Bronchial epithelial cell (primary cell): ENCODE results near the gene CYS1. TPM values are rescaled to one million over a fixed set of nuclear protein-coding genes. Genes with fewer than 3 reads are reported as not detected.

Experiments used
- DNase-seq: peaks from one replicate; pipeline ENCODE4 v3.0.0-alpha.2; 2010; ENCODE audit warnings: low read depth
- FAIRE-seq: peaks from 2 replicates; lab custom pipeline; 2011; peaks lifted over from hg19 to GRCh38; lab: Jason Lieb, UNC
- H3K27me3 ChIP-seq: 2 replicates; pipeline ENCODE4 v1.5.1; 2011; ENCODE audit warnings: low read length; ENCODE audit not compliant: control insufficient read depth, insufficient read depth
- H3K36me3 ChIP-seq: 2 replicates; pipeline ENCODE4 v1.5.1; 2011; ENCODE audit warnings: low read length; ENCODE audit not compliant: control insufficient read depth, insufficient read depth
- H3K4me3 ChIP-seq: 2 replicates; pipeline ENCODE4 v1.5.1; 2011; ENCODE audit warnings: mild to moderate bottlenecking, low read depth, low read length, control low read depth
- CTCF ChIP-seq: IDR thresholded peaks from 2 replicates; pipeline ENCODE4 v1.5.1; 2011; ENCODE audit warnings: mild to moderate bottlenecking, moderate library complexity, low read length, control low read depth, inconsistent platforms; ENCODE audit not compliant: insufficient read depth, severe bottlenecking
- total RNA-seq: library from RNA; depleted of rRNA; stranded (reverse); fragments of >200 nt; gene quantifications from 2 replicates; pipeline ENCODE4 v1.2.1, GENCODE V29; 2014

Gene CYS1
- 0.26 TPM in 2 replicates for total RNA-seq

DNA sequence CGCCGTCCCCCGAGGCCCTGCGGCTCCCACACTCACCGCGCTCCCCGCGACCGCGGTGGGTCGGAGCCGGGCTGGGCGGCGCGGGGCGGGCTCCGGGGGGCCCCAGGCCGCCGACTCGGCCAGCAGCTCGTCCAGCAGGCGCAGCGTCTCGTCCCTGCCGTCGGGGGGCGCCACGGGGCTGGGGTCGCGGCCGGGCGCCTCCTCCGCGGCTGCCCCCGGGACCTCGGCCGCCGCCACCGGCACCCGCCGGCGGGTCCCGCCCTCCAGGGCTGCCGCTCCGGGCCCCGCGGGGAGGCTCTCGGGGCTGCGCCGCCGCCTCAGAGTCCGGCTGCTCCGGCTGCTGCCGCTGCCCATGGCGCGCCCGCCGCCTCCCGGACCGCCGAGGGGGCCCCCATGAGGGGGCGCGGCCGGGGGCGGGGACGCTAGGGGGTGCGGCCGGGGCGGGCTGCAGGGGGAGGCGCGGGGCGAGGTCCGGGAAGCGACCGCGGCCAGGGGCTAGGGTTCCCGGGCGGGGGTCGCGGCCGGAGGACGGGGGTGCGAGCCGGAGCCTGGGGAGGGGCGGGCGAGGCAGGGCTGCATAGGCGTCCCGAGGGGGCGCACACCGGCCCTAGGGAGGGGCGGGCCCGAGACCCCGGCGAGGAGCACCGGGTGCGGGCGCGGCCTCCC is at the start of gene CYS1:
TSS of gene CYS1 (minus strand) at position 542 of the 666 bp plus-strand sequence. CDS start at position 354, 188 bp downstream.
- no peak for TF ChIP-seq CTCF
- H3K27me3 ChIP-seq = peaks cover 22% of the 10 kb centered on the region

DNA sequence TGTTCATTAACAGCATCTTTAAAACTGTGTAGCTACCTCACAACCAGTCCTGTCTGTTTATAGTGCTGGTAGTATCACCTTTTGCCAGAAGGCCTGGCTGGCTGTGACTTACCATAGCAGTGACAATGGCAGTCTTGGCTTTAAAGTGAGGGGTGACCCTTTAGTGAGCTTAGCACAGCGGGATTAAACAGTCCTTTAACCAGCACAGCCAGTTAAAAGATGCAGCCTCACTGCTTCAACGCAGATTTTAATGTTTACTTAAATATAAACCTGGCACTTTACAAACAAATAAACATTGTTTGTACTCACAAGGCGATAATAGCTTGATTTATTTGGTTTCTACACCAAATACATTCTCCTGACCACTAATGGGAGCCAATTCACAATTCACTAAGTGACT is 49.3 kb upstream of the CYS1 start:
- Histone ChIP-seq H3K4me3 (no peak overlapping the region), H3K27me3 (no peaks in the 10 kb centered on the region), H3K36me3 (no peaks in the 10 kb centered on the region)
- no peak for TF ChIP-seq CTCF
- FAIRE-seq (no peak), DNase-seq (no peak)

More for the DNA sequence above, at the start of gene CYS1:
- Histone ChIP-seq H3K36me3 (no peaks in the 10 kb centered on the region), H3K4me3 (peak within 1 kb of the TSS; percentile 31)
- no peak for DNase-seq
- FAIRE-seq = no peak

DNA sequence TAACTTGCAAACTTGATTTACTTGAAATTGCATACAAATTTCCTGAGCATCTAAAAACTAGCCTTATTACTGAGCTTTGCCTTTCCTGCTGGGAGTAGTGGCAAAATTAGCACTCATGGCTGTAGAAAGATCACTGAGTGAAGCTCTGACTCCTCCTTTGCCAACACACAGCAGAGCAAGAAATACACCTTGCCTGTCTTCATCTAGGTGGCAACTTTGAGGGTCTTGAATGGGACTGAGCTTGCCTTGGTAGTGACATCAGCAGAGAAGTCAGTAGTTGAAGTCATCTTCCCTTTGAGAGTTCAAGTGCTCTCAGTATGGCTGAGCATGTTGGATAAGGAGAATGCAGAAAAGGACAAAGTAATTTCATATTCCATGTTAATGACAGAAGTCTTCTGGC is 48.2 kb upstream of the CYS1 start:
- no peak overlapping the region for H3K4me3 ChIP-seq
- DNase-seq (no peak), FAIRE-seq (no peak)
- TF ChIP-seq CTCF = no peak
- no peaks in the 10 kb centered on the region for H3K27me3 ChIP-seq
- no peaks in the 10 kb centered on the region for H3K36me3 ChIP-seq

DNA sequence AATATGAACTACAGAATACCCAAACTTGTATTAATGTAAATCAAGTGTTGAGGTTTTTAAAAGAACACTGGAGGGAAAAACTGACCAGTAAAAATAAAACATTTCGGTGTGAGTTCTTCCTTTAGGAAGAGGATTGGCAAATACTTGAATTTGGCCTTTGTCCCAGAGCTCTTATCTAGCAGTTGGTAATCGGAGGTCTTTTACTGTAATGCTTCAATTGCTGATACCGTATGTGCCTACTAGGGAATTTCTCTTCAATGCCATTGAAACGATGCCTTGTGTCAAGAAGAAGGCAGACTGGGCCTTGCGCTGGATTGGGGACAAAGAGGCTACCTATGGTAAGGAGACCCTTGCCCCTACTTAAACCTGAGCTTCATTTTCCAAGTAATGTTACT is 46.4 kb upstream of the CYS1 start:
- H3K4me3 ChIP-seq = no peak overlapping the region
- H3K27me3 ChIP-seq = no peaks in the 10 kb centered on the region
- TF ChIP-seq CTCF = no peak
- no peaks in the 10 kb centered on the region for H3K36me3 ChIP-seq
- no peak for DNase-seq
- FAIRE-seq = no peak

DNA sequence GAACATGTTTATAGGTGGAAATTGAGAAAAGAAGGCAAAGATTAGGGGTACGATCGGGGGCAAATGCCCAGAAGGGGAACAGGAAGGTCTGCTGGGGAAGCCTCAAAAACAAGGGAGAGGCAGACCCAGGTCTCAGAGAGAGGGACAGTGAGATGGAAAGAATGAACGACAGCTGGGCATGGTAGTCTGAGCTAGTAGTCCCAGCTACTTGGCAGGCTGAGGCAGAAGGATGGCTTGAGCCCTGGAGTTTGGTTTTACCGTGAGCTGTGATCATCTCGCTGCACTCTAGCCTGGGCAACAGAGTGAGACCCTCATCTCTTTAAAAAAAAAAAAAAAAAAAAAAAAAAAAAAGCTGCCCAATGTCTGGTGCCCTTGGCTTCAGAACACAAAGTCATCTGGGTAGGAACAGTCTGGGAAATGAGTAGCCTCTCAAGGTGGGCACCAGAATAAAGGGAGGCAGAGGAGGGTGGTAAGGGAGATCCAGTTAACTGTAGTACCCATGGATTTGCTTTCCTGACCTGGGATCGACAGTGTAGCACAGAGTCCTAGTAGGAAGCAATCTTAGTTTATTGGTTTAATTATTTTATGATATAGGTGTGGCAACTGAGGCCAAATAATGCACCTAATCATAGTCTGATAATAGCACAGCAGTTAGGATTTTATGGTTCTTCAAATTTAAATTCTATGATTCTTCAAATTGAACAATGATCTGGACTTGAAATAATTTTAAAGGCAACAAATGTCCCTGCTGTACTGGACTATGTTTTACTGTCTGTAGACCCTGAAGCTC is 45.8 kb upstream of the CYS1 start:
- no peak for FAIRE-seq
- Histone ChIP-seq H3K36me3 (no peaks in the 10 kb centered on the region), H3K4me3 (no peak overlapping the region), H3K27me3 (no peaks in the 10 kb centered on the region)
- DNase-seq = no peak
- TF ChIP-seq CTCF = no peak
